HEK293T (cell line): ENCODE measurements around the gene RNLS.

Experiments used
- BHLHE40 ChIP-seq: fragments of 450-650 bp; IDR thresholded peaks from 2 replicates; pipeline ENCODE4 v1.6.1; 2016; ENCODE audit warnings: mild to moderate bottlenecking, moderate library complexity, borderline replicate concordance
- SUZ12 ChIP-seq: fragments of 450-650 bp; IDR thresholded peaks from 2 replicates; pipeline ENCODE4 v1.6.1; 2016; ENCODE audit warnings: mild to moderate bottlenecking

DNA sequence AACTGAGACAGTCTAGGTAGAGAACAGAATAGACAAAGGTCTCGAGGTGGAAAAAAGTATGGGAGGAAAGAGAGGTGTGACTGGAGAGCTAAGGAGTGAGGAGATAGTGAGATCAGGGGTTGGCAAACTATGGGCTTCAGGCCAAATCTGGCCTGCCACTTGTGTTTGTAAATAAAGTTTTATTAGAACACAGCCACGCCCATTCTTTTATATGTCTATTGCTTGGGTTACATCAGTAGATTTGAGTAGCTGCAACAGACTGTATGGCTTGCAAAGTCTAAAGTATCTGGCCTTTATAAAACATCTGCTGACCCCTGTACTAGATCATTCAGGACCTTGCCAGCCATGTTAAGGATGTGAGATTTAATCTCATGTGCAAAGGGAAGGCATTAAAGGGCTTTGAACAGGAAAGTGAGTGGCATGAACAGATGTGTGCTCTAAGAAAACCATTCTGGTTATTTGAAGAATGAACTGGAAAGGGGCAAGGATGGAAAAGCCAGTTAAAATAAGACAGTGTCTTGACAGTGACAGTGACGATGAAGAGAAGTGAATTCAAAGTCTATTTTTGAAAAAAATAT, 240.3 kb downstream of the RNLS start:
- TF ChIP-seq BHLHE40 (no peak), SUZ12 (no peak)
